HL-60 (cell line): ENCODE measurements around the gene UPK1B.

Experiments
- DNase-seq, 2 experiments: peaks; one replicate each; pipeline ENCODE4 v3.0.0-alpha.2; 2010 to 2020; ENCODE audit warnings: low read depth in 1 of 2, low spot score in 1 of 2
- H3K27ac ChIP-seq: fragments of 250-450 bp; sonication (Bioruptor Pico); replicated peaks from 2 replicates; pipeline ENCODE4 v1.5.1; 2020; ENCODE audit warnings: mild to moderate bottlenecking, moderate library complexity
- H3K27me3 ChIP-seq: fragments of 250-450 bp; sonication (Bioruptor Pico); 2 replicates; pipeline ENCODE4 v1.5.1; 2021; ENCODE audit warnings: mild to moderate bottlenecking, moderate library complexity; ENCODE audit not compliant: insufficient read depth, poor library complexity, severe bottlenecking
- H3K4me3 ChIP-seq: replicated peaks from 2 replicates; pipeline ENCODE4 v1.5.1; 2011; ENCODE audit warnings: mild to moderate bottlenecking, control low read depth, low read length; ENCODE audit not compliant: insufficient read depth
- GABPA ChIP-seq: IDR thresholded peaks from 2 replicates; pipeline ENCODE4 v1.6.1; 2012; ENCODE audit warnings: low read depth
- POLR2AphosphoS5 ChIP-seq: IDR thresholded peaks from 2 replicates; pipeline ENCODE4 v1.6.1; 2012; ENCODE audit warnings: low read depth
- REST ChIP-seq: IDR thresholded peaks from 2 replicates; pipeline ENCODE4 v1.6.1; 2012; ENCODE audit warnings: low read depth; ENCODE audit not compliant: insufficient replicate concordance
- SPI1 ChIP-seq: IDR thresholded peaks from 2 replicates; pipeline ENCODE4 v1.6.1; 2012; ENCODE audit warnings: low read depth, mild to moderate bottlenecking, borderline replicate concordance
- TF ChIP-seq, protein P1 (sequence below): IDR thresholded peaks from one replicate; pipeline ENCODE4 v1.5.1; 2011; ENCODE audit warnings: low read length, control low read depth, inconsistent platforms; ENCODE audit not compliant: insufficient read depth

The UPK1B gene

GRCh38 chr3:119220970-119221667 lies 47.7 kb downstream of the UPK1B start:
- no peaks in the 10 kb centered on the region for H3K27me3 ChIP-seq
- no peak overlapping the region for H3K4me3 ChIP-seq
- no peak for DNase-seq
- TF ChIP-seq, protein P1, sequence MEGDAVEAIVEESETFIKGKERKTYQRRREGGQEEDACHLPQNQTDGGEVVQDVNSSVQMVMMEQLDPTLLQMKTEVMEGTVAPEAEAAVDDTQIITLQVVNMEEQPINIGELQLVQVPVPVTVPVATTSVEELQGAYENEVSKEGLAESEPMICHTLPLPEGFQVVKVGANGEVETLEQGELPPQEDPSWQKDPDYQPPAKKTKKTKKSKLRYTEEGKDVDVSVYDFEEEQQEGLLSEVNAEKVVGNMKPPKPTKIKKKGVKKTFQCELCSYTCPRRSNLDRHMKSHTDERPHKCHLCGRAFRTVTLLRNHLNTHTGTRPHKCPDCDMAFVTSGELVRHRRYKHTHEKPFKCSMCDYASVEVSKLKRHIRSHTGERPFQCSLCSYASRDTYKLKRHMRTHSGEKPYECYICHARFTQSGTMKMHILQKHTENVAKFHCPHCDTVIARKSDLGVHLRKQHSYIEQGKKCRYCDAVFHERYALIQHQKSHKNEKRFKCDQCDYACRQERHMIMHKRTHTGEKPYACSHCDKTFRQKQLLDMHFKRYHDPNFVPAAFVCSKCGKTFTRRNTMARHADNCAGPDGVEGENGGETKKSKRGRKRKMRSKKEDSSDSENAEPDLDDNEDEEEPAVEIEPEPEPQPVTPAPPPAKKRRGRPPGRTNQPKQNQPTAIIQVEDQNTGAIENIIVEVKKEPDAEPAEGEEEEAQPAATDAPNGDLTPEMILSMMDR = no peak
- TF ChIP-seq GABPA (no peak), REST (no peak), SPI1 (no peak), POLR2AphosphoS5 (no peak)
- H3K27ac ChIP-seq = no peak overlapping the region

- H3K27ac ChIP-seq = no peak overlapping the region
- no peaks in the 10 kb centered on the region for H3K27me3 ChIP-seq
- no peak for DNase-seq
- TF ChIP-seq POLR2AphosphoS5 (no peak), SPI1 (no peak)
- TF ChIP-seq, protein P1 = no peak
- no peak overlapping the region for H3K4me3 ChIP-seq
Measured at GRCh38 chr3:119221779-119222320, 48.5 kb downstream of the UPK1B start.

DNA sequence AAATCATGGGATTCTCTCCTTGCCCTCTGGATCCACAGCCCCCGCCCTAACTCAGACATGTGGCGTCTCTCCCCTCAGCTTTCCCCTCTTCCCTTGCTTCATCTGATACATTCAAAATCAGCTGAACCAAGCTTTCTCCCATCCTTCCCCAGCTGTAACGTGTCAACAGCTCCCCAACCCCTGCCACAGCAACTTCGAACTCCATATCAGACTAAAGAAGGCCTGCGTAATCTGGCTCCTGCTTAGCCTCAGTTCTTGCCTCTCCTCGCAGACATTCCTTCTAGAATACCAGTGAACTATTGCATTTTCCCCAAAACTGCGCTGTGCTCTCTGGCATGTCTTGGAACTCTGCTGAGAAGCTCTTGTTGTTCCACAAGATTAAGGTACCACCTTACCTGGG lies 49.0 kb downstream of the UPK1B start:
- no peak for DNase-seq
- TF ChIP-seq SPI1 (no peak), GABPA (no peak), POLR2AphosphoS5 (no peak), REST (no peak)
- TF ChIP-seq, protein P1 = no peak
- Histone ChIP-seq H3K27ac (no peak overlapping the region), H3K27me3 (no peaks in the 10 kb centered on the region), H3K4me3 (no peak overlapping the region)

- TF ChIP-seq GABPA = no peak
- TF ChIP-seq SPI1 = no peak
- no peak for TF ChIP-seq POLR2AphosphoS5
- no peak for TF ChIP-seq REST
- TF ChIP-seq, protein P1 = no peak
- Histone ChIP-seq H3K4me3 (no peak overlapping the region), H3K27me3 (no peaks in the 10 kb centered on the region), H3K27ac (no peak overlapping the region)
- DNase-seq = no peak
Measured at GRCh38 chr3:119223511-119223910, 50.1 kb downstream of the UPK1B start.
